ENCODE measurements around the gene CAMSAP2.

The CAMSAP2 gene

DNA sequence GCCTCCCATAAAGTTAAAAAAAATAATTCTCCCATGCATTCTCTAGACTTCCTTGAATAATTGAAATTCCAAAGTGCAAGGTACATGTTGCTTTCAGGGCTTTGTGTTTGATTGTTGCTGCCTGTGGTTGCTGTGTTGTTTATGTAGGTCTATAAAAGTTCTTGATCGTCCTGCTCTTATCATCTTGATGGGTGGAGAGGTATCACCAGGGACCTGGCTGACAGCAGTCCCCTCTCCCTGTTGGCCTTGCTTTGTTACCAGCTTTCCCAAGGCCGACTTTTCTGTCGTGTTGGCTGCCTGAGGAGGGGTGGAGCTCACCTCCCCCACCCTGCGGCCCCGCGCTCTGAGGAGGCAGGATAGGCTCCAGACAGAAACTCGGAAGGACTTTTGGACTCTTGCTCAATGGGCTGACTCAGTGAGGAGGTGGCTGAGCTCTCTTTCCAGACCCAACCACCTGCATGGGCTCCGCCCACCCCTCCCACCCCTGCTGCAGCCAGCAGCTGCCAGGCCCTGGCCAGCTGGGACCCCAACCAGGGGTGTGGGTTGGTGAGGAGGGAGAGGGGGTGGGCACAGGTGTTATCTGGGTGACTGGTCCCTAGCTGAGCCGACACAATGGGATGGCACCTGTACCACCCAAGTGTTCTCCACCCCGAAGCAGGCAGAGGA lies 158.0 kb downstream of the CAMSAP2 start:
- DNase-seq (ENCODE audit: extremely low read depth, low read depth) = no peak
- TF ChIP-seq, protein P1, sequence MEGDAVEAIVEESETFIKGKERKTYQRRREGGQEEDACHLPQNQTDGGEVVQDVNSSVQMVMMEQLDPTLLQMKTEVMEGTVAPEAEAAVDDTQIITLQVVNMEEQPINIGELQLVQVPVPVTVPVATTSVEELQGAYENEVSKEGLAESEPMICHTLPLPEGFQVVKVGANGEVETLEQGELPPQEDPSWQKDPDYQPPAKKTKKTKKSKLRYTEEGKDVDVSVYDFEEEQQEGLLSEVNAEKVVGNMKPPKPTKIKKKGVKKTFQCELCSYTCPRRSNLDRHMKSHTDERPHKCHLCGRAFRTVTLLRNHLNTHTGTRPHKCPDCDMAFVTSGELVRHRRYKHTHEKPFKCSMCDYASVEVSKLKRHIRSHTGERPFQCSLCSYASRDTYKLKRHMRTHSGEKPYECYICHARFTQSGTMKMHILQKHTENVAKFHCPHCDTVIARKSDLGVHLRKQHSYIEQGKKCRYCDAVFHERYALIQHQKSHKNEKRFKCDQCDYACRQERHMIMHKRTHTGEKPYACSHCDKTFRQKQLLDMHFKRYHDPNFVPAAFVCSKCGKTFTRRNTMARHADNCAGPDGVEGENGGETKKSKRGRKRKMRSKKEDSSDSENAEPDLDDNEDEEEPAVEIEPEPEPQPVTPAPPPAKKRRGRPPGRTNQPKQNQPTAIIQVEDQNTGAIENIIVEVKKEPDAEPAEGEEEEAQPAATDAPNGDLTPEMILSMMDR (IDR thresholded peaks at IDR 0.05; ENCODE audit: low read depth, low read length) = no peak

DNA sequence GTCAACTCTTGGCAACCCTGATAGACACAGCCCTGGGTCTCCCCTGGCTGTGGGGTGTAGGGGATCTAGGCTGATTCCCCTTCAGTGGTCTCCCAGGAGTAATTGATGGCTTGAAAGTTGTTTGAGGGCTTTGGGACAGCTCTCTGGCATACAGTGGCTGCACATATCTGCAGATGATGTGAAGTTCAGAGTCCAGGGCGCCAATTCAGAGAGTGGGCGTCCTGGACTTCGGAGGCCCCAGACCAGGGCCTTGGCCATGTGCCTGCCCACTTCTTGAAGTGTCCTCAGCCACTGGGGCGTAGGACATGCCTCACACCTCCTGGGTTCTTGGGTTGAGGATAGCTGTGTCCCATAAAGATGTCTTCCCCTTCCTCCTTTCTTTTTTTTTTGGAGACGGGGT lies 158.6 kb downstream of the CAMSAP2 start:
- TF ChIP-seq, protein P1 (IDR thresholded peaks at IDR 0.05; ENCODE audit: low read depth, low read length) = no peak
- no peak for DNase-seq (ENCODE audit: extremely low read depth, low read depth)

DNA sequence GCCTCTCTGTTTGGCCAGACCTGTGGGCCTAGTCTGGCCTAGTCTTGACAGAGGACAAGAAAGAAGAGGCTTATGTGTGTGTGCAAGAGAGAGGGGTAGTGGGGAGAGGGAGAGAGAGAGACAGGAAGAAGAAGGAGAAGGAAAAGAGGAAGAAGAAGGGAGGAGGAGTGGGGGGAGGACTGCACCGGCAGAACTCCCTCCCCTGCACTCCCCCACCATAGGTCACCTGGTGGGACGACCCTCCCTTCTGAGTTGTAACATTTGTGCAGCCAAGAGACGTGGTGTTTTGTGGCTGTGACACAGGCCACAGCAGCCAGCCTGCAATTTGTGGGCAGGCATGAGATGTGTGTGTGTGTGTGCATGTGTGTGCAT lies 160.3 kb downstream of the CAMSAP2 start:
- no peak for DNase-seq (ENCODE audit: extremely low read depth, low read depth)

DNA sequence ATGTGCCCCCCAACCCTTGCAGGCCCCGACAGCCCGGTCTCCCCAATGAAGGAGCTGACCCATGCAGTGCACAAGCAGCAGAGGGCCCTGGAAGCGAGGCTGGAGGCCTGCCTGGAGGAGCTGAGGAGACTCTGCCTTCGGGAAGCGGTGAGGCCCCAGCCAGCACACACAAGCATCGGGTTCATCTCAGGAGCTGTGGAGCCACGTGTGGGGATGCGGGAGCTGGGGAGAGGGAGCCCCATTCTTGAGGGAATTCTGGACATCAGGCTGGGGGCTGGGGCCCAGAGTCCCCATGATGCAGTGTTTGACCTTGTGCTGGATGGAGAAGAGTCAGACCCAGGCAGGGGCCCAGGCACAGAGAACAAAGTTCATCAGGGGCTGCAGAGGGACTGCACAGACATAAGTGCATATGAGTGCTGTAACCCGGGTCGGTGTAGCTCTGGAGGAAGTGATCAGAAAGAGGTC lies 160.8 kb downstream of the CAMSAP2 start:
- no peak for DNase-seq (ENCODE audit: extremely low read depth, low read depth)
- TF ChIP-seq, protein P1 (IDR thresholded peaks at IDR 0.05; ENCODE audit: low read depth, low read length) = no peak

More for the DNA sequence above, 160.3 kb downstream of the CAMSAP2 start:
- TF ChIP-seq, protein P1 (IDR thresholded peaks at IDR 0.05; ENCODE audit: low read depth, low read length) = no peak

DNA sequence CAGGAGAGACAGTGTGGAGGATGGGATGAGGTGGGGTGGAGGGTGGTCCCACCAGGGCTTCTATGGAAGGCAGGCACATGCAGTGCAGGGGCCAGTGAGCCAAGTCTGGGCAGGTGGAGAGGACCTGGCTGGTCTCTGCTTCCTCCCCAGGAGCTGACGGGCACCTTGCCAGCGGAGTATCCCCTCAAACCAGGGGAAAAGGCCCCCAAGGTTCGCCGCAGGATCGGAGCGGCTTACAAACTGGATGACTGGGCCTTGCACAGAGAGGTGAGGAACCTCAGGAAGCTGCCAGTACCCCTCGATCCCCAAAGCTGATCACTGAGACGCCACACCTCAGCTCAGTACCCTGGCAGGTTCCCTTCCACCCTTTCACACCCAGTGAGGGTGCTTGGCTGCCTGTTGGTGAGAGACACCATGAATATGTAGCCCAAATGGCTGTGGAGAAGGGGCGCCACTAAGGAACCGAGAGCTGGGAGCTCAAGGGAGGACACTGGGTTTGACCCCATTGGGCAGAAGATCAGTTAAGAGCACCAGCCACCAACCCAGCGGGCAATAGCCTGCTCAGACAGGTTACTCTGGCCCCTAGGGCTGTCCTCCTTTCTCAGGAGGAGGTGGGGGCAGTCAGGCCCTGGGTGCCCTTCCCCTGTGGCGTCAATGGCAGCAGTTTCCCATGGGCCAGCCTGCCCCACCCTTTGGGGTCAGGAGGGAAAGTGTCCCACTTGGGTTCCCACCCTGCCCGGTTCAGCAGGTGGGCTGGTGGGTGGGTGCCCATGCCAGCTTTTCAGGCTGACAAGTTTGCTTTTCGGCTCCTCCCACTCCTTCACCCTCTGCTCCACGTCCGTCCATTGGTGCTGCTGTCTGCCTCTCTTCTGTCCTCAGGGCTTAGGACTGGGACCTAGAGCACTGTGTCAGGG lies 161.5 kb downstream of the CAMSAP2 start:
- TF ChIP-seq, protein P1 (IDR thresholded peaks at IDR 0.05; ENCODE audit: low read depth, low read length) = no peak
- DNase-seq (ENCODE audit: extremely low read depth, low read depth) = no peak

DNA sequence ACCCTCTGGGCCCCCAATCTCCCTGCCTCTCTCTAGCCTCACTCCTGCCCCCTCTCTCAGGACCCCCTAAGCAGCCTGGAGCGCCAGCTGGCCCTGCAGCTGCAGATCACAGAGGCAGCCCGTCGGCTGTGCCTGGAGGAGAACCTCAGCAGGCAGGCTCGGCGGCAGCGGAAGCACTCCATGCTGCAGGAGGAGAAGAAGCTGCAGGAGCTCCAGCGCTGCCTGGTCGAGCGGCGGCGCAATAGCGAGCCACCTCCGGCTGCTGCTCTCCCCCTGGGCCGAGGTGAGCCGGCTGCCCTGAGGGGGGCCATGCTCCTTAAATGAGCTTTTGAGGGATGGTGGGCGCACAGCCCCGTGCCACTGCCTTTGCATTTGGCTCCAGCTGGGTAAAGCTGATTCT lies 162.2 kb downstream of the CAMSAP2 start:
- TF ChIP-seq, protein P1 (IDR thresholded peaks at IDR 0.05; ENCODE audit: low read depth, low read length) = no peak
- no peak for DNase-seq (ENCODE audit: extremely low read depth, low read depth)

DNA sequence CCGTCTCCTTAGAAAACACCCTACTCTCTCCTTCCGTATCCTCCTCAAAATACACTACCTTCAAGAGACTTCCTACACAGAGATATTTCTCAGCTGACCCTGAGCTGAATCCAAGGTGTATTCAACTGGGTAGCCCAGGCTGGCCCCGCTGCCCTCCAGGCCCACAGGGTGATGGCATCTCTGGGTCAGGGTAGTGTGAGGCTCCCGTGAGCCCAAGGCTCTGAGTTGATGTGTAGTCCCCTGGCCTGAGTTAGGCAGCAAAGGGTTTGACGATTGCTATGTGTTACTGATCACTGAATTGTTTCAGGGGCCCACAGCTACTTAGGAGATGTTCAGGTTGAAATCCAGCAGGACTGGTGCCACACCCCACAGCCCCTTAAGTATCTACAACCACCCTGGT lies 162.7 kb downstream of the CAMSAP2 start:
- TF ChIP-seq, protein P1 (IDR thresholded peaks at IDR 0.05; ENCODE audit: low read depth, low read length) = no peak
- no peak for DNase-seq (ENCODE audit: extremely low read depth, low read depth)

All from AG09319 (cell line).